IPS-20b (cell line): Measurements from ENCODE around the gene SPDYA.

ENCODE experiments used
- H3K27ac ChIP-seq: one replicate; pipeline ENCODE4 v1.5.1; 2013; ENCODE audit warnings: low read length
- H3K27me3 ChIP-seq: 2 replicates; pipeline ENCODE4 v1.6.1; 2013; ENCODE audit warnings: mild to moderate bottlenecking, low read length, inconsistent platforms; ENCODE audit not compliant: insufficient read depth
- H3K36me3 ChIP-seq: 2 replicates; pipeline ENCODE4 v1.6.1; 2013; ENCODE audit warnings: low read depth, mild to moderate bottlenecking, inconsistent platforms, low read length, moderate library complexity; ENCODE audit not compliant: insufficient read depth
- H3K4me1 ChIP-seq: 2 replicates; pipeline ENCODE4 v1.6.1; 2013; ENCODE audit warnings: mild to moderate bottlenecking, control low read depth, inconsistent platforms, low read length, moderate library complexity; ENCODE audit not compliant: insufficient read depth
- H3K4me3 ChIP-seq: 2 replicates; pipeline ENCODE4 v1.5.1; 2013; ENCODE audit warnings: mild to moderate bottlenecking, low read length, inconsistent platforms
- H3K9ac ChIP-seq: 2 replicates; pipeline ENCODE4 v1.6.1; 2013; ENCODE audit warnings: low read depth, mild to moderate bottlenecking, inconsistent platforms, low read length, moderate library complexity
- H3K9me3 ChIP-seq: 2 replicates; pipeline ENCODE4 v1.6.1; 2013; ENCODE audit warnings: mild to moderate bottlenecking, low read depth, low read length, inconsistent platforms; ENCODE audit not compliant: insufficient read depth

SPDYA gene

GRCh38 chr2:28810384-28811285 lies at the start of gene SPDYA:
TSS of gene SPDYA (plus strand) at chr2:28810834. CDS start at chr2:28816015, 5,181 bp downstream.
- peak within 1 kb of the TSS; percentile 37; the same call in 1 of the 2 replicates for H3K9ac ChIP-seq
- H3K36me3 ChIP-seq, result no peaks in the 10 kb centered on the region
- no peak within 1 kb of the TSS for H3K27ac ChIP-seq
- peak within 1 kb of the TSS; percentile 62 for H3K4me3 ChIP-seq
- no peaks in the 10 kb centered on the region; the same call in 1 of the 2 replicates for H3K4me1 ChIP-seq
- H3K27me3 ChIP-seq, result peaks cover 40% of the 10 kb centered on the region
- peaks cover 4% of the 10 kb centered on the region; the same call in 1 of the 2 replicates for H3K9me3 ChIP-seq

- Histone ChIP-seq H3K27me3 (no peaks in the 10 kb centered on the region), H3K4me3 (no peak overlapping the region), H3K36me3 (peaks cover 15% of the 10 kb centered on the region), H3K9me3 (no peaks in the 10 kb centered on the region), H3K4me1 (peaks cover 3% of the 10 kb centered on the region; the same call in 1 of the 2 replicates), H3K9ac (no peak overlapping the region), H3K27ac (no peak overlapping the region)
Observed at GRCh38 chr2:28761420-28761819, 49.2 kb upstream of the SPDYA start.

- Histone ChIP-seq H3K9ac (no peak overlapping the region), H3K4me1 (no peaks in the 10 kb centered on the region), H3K4me3 (no peak overlapping the region), H3K36me3 (peaks cover 12% of the 10 kb centered on the region), H3K27ac (no peak overlapping the region), H3K27me3 (no peaks in the 10 kb centered on the region), H3K9me3 (no peaks in the 10 kb centered on the region)
Observed at GRCh38 chr2:28764909-28765711, 45.5 kb upstream of the SPDYA start.

- H3K27me3 ChIP-seq, result no peaks in the 10 kb centered on the region
- H3K4me3 ChIP-seq, result no peak overlapping the region
- H3K9ac ChIP-seq, result no peak overlapping the region
- no peaks in the 10 kb centered on the region for H3K9me3 ChIP-seq
- H3K36me3 ChIP-seq, result peaks cover 5% of the 10 kb centered on the region; the same call in 1 of the 2 replicates
- no peaks in the 10 kb centered on the region for H3K4me1 ChIP-seq
- H3K27ac ChIP-seq, result no peak overlapping the region
Observed at GRCh38 chr2:28766070-28766469, 44.6 kb upstream of the SPDYA start.

GRCh38 chr2:28767337-28767736 lies 43.3 kb upstream of the SPDYA start:
- no peaks in the 10 kb centered on the region for H3K4me1 ChIP-seq
- no peaks in the 10 kb centered on the region for H3K27me3 ChIP-seq
- no peaks in the 10 kb centered on the region; the same call in 1 of the 2 replicates for H3K36me3 ChIP-seq
- H3K9ac ChIP-seq, result no peak overlapping the region
- H3K4me3 ChIP-seq, result no peak overlapping the region
- no peaks in the 10 kb centered on the region for H3K9me3 ChIP-seq
- H3K27ac ChIP-seq, result no peak overlapping the region

- no peaks in the 10 kb centered on the region for H3K9me3 ChIP-seq
- no peaks in the 10 kb centered on the region; the same call in 1 of the 2 replicates for H3K36me3 ChIP-seq
- no peaks in the 10 kb centered on the region for H3K4me1 ChIP-seq
- H3K4me3 ChIP-seq, result no peak overlapping the region
- H3K9ac ChIP-seq, result no peak overlapping the region
- no peak overlapping the region for H3K27ac ChIP-seq
- H3K27me3 ChIP-seq, result no peaks in the 10 kb centered on the region
Observed at GRCh38 chr2:28768422-28768821, 42.2 kb upstream of the SPDYA start.

- Histone ChIP-seq H3K9ac (no peak overlapping the region), H3K36me3 (no peaks in the 10 kb centered on the region; the same call in 1 of the 2 replicates), H3K4me1 (no peaks in the 10 kb centered on the region), H3K27me3 (no peaks in the 10 kb centered on the region), H3K9me3 (no peaks in the 10 kb centered on the region), H3K27ac (no peak overlapping the region), H3K4me3 (no peak overlapping the region)
Observed at GRCh38 chr2:28768952-28769351, 41.7 kb upstream of the SPDYA start.

GRCh38 chr2:28772351-28772750 lies 38.3 kb upstream of the SPDYA start:
- H3K9ac ChIP-seq, result no peak overlapping the region

GRCh38 chr2:28776471-28776870 lies 34.2 kb upstream of the SPDYA start:
- peaks cover 47% of the 10 kb centered on the region for H3K36me3 ChIP-seq
- H3K27ac ChIP-seq, result no peak overlapping the region
- no peak overlapping the region for H3K4me3 ChIP-seq
- no peak overlapping the region for H3K9ac ChIP-seq
- H3K4me1 ChIP-seq, result no peaks in the 10 kb centered on the region
- no peaks in the 10 kb centered on the region for H3K27me3 ChIP-seq
- no peaks in the 10 kb centered on the region for H3K9me3 ChIP-seq

More at GRCh38 chr2:28772351-28772750, 38.3 kb upstream of the SPDYA start:
- peaks cover 9% of the 10 kb centered on the region; the same call in 1 of the 2 replicates for H3K36me3 ChIP-seq
- H3K9me3 ChIP-seq, result no peaks in the 10 kb centered on the region
- H3K4me1 ChIP-seq, result no peaks in the 10 kb centered on the region
- no peak overlapping the region for H3K27ac ChIP-seq
- no peaks in the 10 kb centered on the region for H3K27me3 ChIP-seq
- H3K4me3 ChIP-seq, result no peak overlapping the region

GRCh38 chr2:28778392-28778791 lies 32.2 kb upstream of the SPDYA start:
- no peaks in the 10 kb centered on the region for H3K4me1 ChIP-seq
- H3K36me3 ChIP-seq, result peaks cover 66% of the 10 kb centered on the region
- no peaks in the 10 kb centered on the region for H3K27me3 ChIP-seq
- H3K4me3 ChIP-seq, result no peak overlapping the region
- no peak overlapping the region for H3K9ac ChIP-seq
- H3K27ac ChIP-seq, result no peak overlapping the region
- H3K9me3 ChIP-seq, result no peaks in the 10 kb centered on the region

- no peaks in the 10 kb centered on the region for H3K9me3 ChIP-seq
Observed at GRCh38 chr2:28779001-28779400, 31.6 kb upstream of the SPDYA start.

More at GRCh38 chr2:28779001-28779400, 31.6 kb upstream of the SPDYA start:
- H3K4me3 ChIP-seq, result no peak overlapping the region
- H3K9ac ChIP-seq, result no peak overlapping the region
- H3K36me3 ChIP-seq, result peaks cover 71% of the 10 kb centered on the region
- no peak overlapping the region for H3K27ac ChIP-seq
- H3K4me1 ChIP-seq, result no peaks in the 10 kb centered on the region
- H3K27me3 ChIP-seq, result no peaks in the 10 kb centered on the region
